A549 (cell line): Measurements from ENCODE around the gene CANT1. TPM values are rescaled to one million over a fixed set of nuclear protein-coding genes. Genes with fewer than 3 reads are reported as not detected.

Experiments
- ATAC-seq, 2 experiments: fragments of 200-7000 bp in 1 of 2; fragments of >200 bp in 1 of 2; cut with Nextera tagmentation in 1 of 2; cut with Tn5 transposase in 1 of 2; 3 replicates each; pipeline versions ENCODE4 v1.8.0 to v1.9.1; 2018 to 2020; ENCODE audit warnings: mild to moderate bottlenecking in 1 of 2, moderate library complexity in 1 of 2
- CTCF ChIA-PET: fragments of 300-600 bp; sonication (Branson Sonifier 250); formaldehyde crosslinking; extraction: SDS; loops from one replicate; lab custom pipeline; 2021; ENCODE audit warnings: antibody characterized with exemption, inconsistent platforms; lab: Yijun Ruan, JAX
- POLR2A ChIA-PET: fragments of 350-600 bp; formaldehyde crosslinking; extraction: SDS; loops from one replicate; lab custom pipeline; 2021; ENCODE audit warnings: antibody characterized with exemption, inconsistent platforms; lab: Yijun Ruan, JAX
- DNase-seq, 2 experiments: peaks; one replicate each; pipeline versions ENCODE4 v3.0.0 to v3.0.0-alpha.2; 2011 to 2016; ENCODE audit warnings: low read depth in 1 of 2, low spot score in 1 of 2
- FAIRE-seq: peaks from 2 replicates; lab custom pipeline; 2011; peaks lifted over from hg19 to GRCh38; lab: Jason Lieb, UNC
- H3K27ac ChIP-seq, 2 experiments: fragments of >200 bp; sonication (Bioruptor Twin); formaldehyde crosslinking; 3 replicates each; pipeline ENCODE4 v1.5.1; 2016 to 2017
- H3K4me1 ChIP-seq: fragments of >200 bp; sonication (Bioruptor Twin); formaldehyde crosslinking; 3 replicates; pipeline ENCODE4 v1.6.1; 2016
- H3K4me2 ChIP-seq: fragments of >200 bp; sonication (Bioruptor Twin); formaldehyde crosslinking; 3 replicates; pipeline ENCODE4 v1.6.1; 2016
- H3K4me3 ChIP-seq: fragments of >200 bp; sonication (Bioruptor Twin); formaldehyde crosslinking; 3 replicates; pipeline ENCODE4 v1.5.1; 2016
- H3K9me3 ChIP-seq: fragments of >200 bp; sonication (Bioruptor Twin); formaldehyde crosslinking; 3 replicates; pipeline ENCODE4 v1.6.1; 2016
- ATOH8 ChIP-seq: fragments of 250-450 bp; sonication (Bioruptor Pico); IDR thresholded peaks from 2 replicates; pipeline ENCODE4 v1.5.0; 2020; ENCODE audit warnings: low read depth, mild to moderate bottlenecking, moderate library complexity
- BCL3 ChIP-seq: fragments of >200 bp; sonication (Bioruptor Twin); formaldehyde crosslinking; IDR thresholded peaks from 3 replicates; pipeline ENCODE4 v1.6.1; 2016
- CEBPB ChIP-seq, 2 experiments: fragments of >200 bp in 1 of 2; sonication (Bioruptor Twin) in 1 of 2; formaldehyde crosslinking in 1 of 2; IDR thresholded peaks; 2 replicates each; pipeline ENCODE4 v1.6.1; 2012 to 2016
- ELK1 ChIP-seq: fragments of 150-350 bp; IDR thresholded peaks from 2 replicates; pipeline ENCODE4 v1.6.1; 2014; ENCODE audit warnings: low read depth, mild to moderate bottlenecking, low read length
- EP300 ChIP-seq, 2 experiments: fragments of >200 bp; sonication (Bioruptor Twin); formaldehyde crosslinking; IDR thresholded peaks; 2 replicates in 1 of 2; 3 replicates in 1 of 2; pipeline ENCODE4 v1.6.1; 2016 to 2017
- FOSL2 ChIP-seq, 2 experiments: fragments of 450-650 bp in 1 of 2; fragments of >200 bp in 1 of 2; sonication (Bioruptor Twin) in 1 of 2; formaldehyde crosslinking; IDR thresholded peaks; 2 replicates each; pipeline versions ENCODE4 v1.5.0 to v1.6.1; 2016 to 2020; ENCODE audit warnings: mild to moderate bottlenecking in 1 of 2, moderate library complexity in 1 of 2
- GATA3 ChIP-seq: IDR thresholded peaks from 2 replicates; pipeline ENCODE4 v1.6.1; 2012; ENCODE audit warnings: borderline replicate concordance
- MAFK ChIP-seq: fragments of 450-650 bp; IDR thresholded peaks from 2 replicates; pipeline ENCODE4 v1.6.1; 2014; ENCODE audit not compliant: partially characterized antibody
- MAZ ChIP-seq: fragments of 150-350 bp; IDR thresholded peaks from 2 replicates; pipeline ENCODE4 v1.6.1; 2014; ENCODE audit warnings: antibody characterized with exemption, low read depth, low read length, borderline replicate concordance
- PBX3 ChIP-seq: IDR thresholded peaks from 2 replicates; pipeline ENCODE4 v1.6.1; 2012
- PHF8 ChIP-seq: fragments of 200-600 bp; sonication (generic); IDR thresholded peaks from 2 replicates; pipeline ENCODE4 v1.6.1; 2016; ENCODE audit warnings: low read depth, mild to moderate bottlenecking, antibody characterized with exemption, moderate library complexity, borderline replicate concordance
- RAD21 ChIP-seq, 2 experiments: fragments of >200 bp in 1 of 2; sonication (Bioruptor Twin) in 1 of 2; formaldehyde crosslinking in 1 of 2; IDR thresholded peaks in 1 of 2; conservative IDR thresholded peaks in 1 of 2; 2 replicates in 1 of 2; 3 replicates in 1 of 2; pipeline ENCODE4 v1.6.1; 2012 to 2018; ENCODE audit warnings: inconsistent platforms in 1 of 2
- RARB ChIP-seq: fragments of 250-450 bp; sonication (Bioruptor Pico); IDR thresholded peaks from 2 replicates; pipeline ENCODE4 v1.8.0; 2021; ENCODE audit warnings: mild to moderate bottlenecking, moderate library complexity
- REST ChIP-seq: fragments of 200-600 bp; sonication (generic); IDR thresholded peaks from 2 replicates; pipeline ENCODE4 v1.6.1; 2016; ENCODE audit warnings: antibody characterized with exemption, mild to moderate bottlenecking, moderate library complexity
- RFX5 ChIP-seq: fragments of 450-650 bp; IDR thresholded peaks from 2 replicates; pipeline ENCODE4 v1.7.1; 2014; ENCODE audit warnings: antibody characterized with exemption, mild to moderate bottlenecking, moderate library complexity
- SMC3 ChIP-seq: fragments of >200 bp; sonication (Bioruptor Twin); formaldehyde crosslinking; IDR thresholded peaks from 3 replicates; pipeline ENCODE4 v1.6.1; 2018; ENCODE audit warnings: inconsistent platforms
- USF2 ChIP-seq: fragments of 450-650 bp; IDR thresholded peaks from 2 replicates; pipeline ENCODE4 v1.6.1; 2014; ENCODE audit warnings: antibody characterized with exemption
- ZC3H11A ChIP-seq: fragments of 450-650 bp; IDR thresholded peaks from 2 replicates; pipeline ENCODE4 v1.6.1; 2014; ENCODE audit warnings: antibody characterized with exemption, mild to moderate bottlenecking
- ZNF302 ChIP-seq: fragments of 250-450 bp; sonication (Bioruptor Pico); IDR thresholded peaks from 2 replicates; pipeline ENCODE4 v1.9.0; 2021; ENCODE audit warnings: inconsistent platforms, mild to moderate bottlenecking, moderate library complexity
- ZSCAN20 ChIP-seq: fragments of 250-450 bp; sonication (Bioruptor Pico); IDR thresholded peaks from 2 replicates; pipeline ENCODE4 v1.8.0; 2022; ENCODE audit warnings: mild to moderate bottlenecking, moderate library complexity
- WGBS: methylation state at CpG from one replicate; pipeline ENCODE4 v1.1.6; 2017; ENCODE audit errors: missing lambda C conversion rate; 5-methylcytosine and 5-hydroxymethylcytosine counted together
- polyA plus RNA-seq, 4 experiments: library from polyadenylated mRNA; depleted of rRNA in 3 of 4; stranded (reverse); fragments of >200 nt; fragmentation: RNase III in 1 of 4; extraction: RNeasy Plus Mini Kit Qiagen cat#74134 plus additional on column Dnase treatment in 1 of 4; gene quantifications; 2 replicates in 3 of 4; 3 replicates in 1 of 4; pipeline ENCODE4 v1.2.3, GENCODE V29; 2011 to 2017

Gene CANT1
- polyA plus RNA-seq, 2 of the 4 experiments (the other 2 are of a cell fraction), result 65.5 to 67.6 TPM

GRCh38 chr17:78959803-78960202, 49.8 kb downstream of the CANT1 start (continued):
- TF ChIP-seq REST (no peak), ATOH8 (no peak), USF2 (no peak)

- 58% methylated on average over 7 of the region's 7 CpGs for WGBS
- peak; percentile 68 to 71 for DNase-seq
These were observed 50.9 kb downstream of the CANT1 start for GRCh38 chr17:78958641-78959127.

More at GRCh38 chr17:78958641-78959127, 50.9 kb downstream of the CANT1 start:
- H3K4me3 ChIP-seq, result no peak overlapping the region
- CTCF ChIA-PET, result interaction anchor here (0.6 to 9.1 kb wide), 8 partner anchors 8 to 462 kb away, joined by 3 to 103 read pairs (median 5); no protein-coding TSS in a partner anchor
- peak overlapping the region; percentile 71 to 78 for H3K27ac ChIP-seq
- peaks cover 37% of the 10 kb centered on the region for H3K4me1 ChIP-seq
- TF ChIP-seq USF2 (peak; percentile 21; the same call in 1 of the 2 replicates), CEBPB (IDR thresholded peaks at IDR 0.05) (no peak), MAFK (peak; percentile 1), MAZ (no peak), PBX3 (no peak), FOSL2 (IDR thresholded peaks at IDR 0.05) (no peak), FOSL2 (CRISPR knock-in tag; IDR thresholded peaks at IDR 0.05) (peak; percentile 36; the same call in 1 of the 2 replicates), RARB (no peak), ZSCAN20 (CRISPR knock-in tag) (no peak), ZNF302 (CRISPR knock-in tag) (no peak), ELK1 (no peak), BCL3 (no peak), RAD21 (conservative IDR thresholded peaks at IDR 0.05 in 1 of 2, IDR thresholded peaks at IDR 0.05 in 1 of 2) (no peak), SMC3 (no peak), EP300 (IDR thresholded peaks at IDR 0.05) (no peak), ZC3H11A (no peak), RFX5 (no peak), PHF8 (no peak), GATA3 (no peak)
- H3K9me3 ChIP-seq, result no peaks in the 10 kb centered on the region
- ATAC-seq, result peak; percentile 83 to 87
- POLR2A ChIA-PET, result no interaction called here
- FAIRE-seq, result no peak
- H3K4me2 ChIP-seq, result peak overlapping the region; percentile 37
